ENCODE results near the gene GSDMA.

GSDMA gene

DNA sequence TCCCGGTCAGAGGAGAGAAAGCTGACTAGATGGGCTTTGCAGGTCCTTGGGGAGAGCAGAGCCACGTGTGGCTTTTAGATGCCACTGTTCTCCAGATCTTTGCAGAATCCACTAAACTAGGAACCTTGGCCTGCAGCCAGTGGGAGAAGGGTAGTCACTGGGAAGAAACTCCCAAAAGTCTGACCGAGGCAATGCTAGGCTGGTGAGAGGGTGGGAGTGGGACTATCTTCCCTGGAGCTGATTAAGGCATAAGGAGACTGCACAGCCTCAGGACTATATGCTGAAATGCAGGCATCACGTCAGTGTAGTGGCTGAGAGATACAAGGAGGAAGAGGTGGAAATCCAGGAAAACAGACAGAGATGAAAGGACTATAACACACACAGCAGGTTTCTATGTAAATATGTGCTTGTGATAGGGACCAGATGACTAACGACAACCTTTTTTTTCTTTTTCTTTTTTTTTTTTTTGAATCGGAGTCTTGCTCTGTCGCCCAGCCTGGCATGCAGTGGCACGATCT, 2.2 kb upstream of the GSDMA start:
- TF ChIP-seq, protein P1, sequence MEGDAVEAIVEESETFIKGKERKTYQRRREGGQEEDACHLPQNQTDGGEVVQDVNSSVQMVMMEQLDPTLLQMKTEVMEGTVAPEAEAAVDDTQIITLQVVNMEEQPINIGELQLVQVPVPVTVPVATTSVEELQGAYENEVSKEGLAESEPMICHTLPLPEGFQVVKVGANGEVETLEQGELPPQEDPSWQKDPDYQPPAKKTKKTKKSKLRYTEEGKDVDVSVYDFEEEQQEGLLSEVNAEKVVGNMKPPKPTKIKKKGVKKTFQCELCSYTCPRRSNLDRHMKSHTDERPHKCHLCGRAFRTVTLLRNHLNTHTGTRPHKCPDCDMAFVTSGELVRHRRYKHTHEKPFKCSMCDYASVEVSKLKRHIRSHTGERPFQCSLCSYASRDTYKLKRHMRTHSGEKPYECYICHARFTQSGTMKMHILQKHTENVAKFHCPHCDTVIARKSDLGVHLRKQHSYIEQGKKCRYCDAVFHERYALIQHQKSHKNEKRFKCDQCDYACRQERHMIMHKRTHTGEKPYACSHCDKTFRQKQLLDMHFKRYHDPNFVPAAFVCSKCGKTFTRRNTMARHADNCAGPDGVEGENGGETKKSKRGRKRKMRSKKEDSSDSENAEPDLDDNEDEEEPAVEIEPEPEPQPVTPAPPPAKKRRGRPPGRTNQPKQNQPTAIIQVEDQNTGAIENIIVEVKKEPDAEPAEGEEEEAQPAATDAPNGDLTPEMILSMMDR (IDR thresholded peaks at IDR 0.05; ENCODE audit: borderline replicate concordance, control extremely low read depth, extremely low read depth, insufficient read depth, missing control alignments) = no peak
- DNase-seq (ENCODE audit: low spot score) = no peak
- in situ Hi-C loops (cut with MboI; ENCODE audit: low sequenced_read_pairs, unreplicated experiment) = no loop called here

DNA sequence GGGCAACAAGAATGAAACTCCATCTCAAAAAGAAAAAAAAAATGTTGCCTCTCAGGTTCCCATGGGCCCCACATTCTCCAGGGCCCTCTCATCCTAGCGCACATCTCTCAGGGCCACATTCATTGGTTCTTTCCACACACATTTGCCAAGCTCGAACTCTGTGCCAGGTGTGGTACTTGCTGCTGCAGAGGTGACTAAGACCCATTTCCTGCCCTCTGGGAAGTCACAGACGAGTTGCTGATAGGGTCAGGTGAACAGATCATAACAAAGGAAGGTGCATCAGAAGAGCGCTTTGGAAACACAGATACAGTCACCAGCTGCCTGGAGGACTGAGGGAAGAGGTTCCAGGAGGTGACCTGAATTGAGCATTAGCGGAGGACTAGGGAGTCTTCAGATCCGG, 1.0 kb downstream of the GSDMA start:
- DNase-seq (ENCODE audit: low spot score) = no peak
- in situ Hi-C loops (cut with MboI; ENCODE audit: low sequenced_read_pairs, unreplicated experiment) = no loop called here
- TF ChIP-seq, protein P1 (IDR thresholded peaks at IDR 0.05; ENCODE audit: borderline replicate concordance, control extremely low read depth, extremely low read depth, insufficient read depth, missing control alignments) = no peak

DNA sequence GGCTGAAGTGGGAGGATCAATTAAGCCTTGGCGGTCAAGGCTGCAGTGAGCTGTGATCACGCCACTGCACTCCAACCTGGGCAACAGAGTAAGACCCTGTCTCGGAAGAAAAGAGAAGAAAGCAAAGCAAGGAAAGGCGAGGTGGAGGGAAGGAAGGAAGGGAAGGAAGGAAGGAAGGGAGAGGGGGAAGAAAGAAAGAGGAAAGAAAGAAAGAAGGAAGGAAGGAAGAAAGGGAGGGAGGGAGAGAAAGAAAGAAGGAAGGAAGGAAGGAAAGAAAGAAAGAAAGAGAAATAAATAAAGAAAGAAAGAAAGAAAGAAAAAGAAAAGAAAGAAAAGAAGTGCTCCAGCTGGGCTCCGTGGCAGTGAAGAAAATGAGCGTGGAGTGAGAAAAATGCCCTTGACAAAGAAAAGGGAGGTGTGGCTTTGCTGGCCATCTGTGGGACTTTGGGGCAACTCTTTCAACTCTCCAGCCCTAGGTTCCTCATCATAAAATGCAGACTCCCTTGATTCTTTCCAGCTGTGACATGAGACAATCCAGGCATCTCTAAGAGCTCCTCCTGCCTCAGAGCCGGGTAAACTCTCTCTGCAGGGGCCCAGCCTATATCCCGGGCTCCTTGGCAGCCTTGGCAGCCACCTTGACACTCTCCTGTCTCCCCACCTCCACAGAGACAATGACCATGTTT, 2.4 kb downstream of the GSDMA start:
- in situ Hi-C loops (cut with MboI; ENCODE audit: low sequenced_read_pairs, unreplicated experiment) = no loop called here
- no peak for DNase-seq (ENCODE audit: low spot score)
- TF ChIP-seq, protein P1 (IDR thresholded peaks at IDR 0.05; ENCODE audit: borderline replicate concordance, control extremely low read depth, extremely low read depth, insufficient read depth, missing control alignments) = no peak

DNA sequence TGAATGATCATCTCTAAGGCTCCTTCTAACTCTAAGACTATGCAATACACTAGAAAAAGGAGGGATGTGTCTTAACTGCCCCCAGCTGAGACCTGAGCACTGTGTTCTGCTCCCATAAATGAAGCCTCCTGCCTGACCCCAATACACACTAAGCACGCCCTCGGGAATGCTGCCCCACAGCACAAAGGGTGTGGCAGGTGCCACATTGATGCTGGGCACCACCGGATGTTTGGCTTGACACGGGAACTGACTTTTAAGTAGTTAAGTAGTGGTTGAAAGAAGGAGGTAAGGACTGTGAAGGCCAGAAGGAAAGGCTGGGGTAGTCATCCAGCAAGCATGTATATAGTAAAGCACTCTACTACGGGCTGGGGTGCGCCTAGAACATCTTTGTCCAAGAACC, 4.0 kb downstream of the GSDMA start:
- DNase-seq (ENCODE audit: low spot score) = no peak
- TF ChIP-seq, protein P1 (IDR thresholded peaks at IDR 0.05; ENCODE audit: borderline replicate concordance, control extremely low read depth, extremely low read depth, insufficient read depth, missing control alignments) = no peak
- in situ Hi-C loops (cut with MboI; ENCODE audit: low sequenced_read_pairs, unreplicated experiment) = no loop called here

DNA sequence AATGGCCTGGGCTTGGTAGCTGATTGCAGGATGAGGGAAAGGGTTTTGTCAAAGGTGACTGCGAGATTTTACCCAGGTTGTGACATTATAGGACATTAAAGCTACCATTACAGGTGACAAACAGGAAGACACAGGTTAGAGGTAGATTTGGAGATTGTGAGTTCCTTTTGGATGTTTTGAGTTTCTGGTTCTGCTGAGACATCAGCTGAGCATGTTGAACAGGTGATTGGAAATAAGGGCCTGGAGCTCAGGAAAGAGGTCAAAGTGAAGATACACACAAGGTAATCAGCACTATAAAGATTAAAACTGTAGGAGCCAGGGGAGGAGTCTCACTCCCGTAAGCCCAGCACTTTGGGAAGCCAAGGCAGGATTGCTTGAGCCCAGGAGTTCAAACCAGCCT, 6.0 kb downstream of the GSDMA start:
- TF ChIP-seq, protein P1 (IDR thresholded peaks at IDR 0.05; ENCODE audit: borderline replicate concordance, control extremely low read depth, extremely low read depth, insufficient read depth, missing control alignments) = no peak
- no peak for DNase-seq (ENCODE audit: low spot score)
- in situ Hi-C loops (cut with MboI; ENCODE audit: low sequenced_read_pairs, unreplicated experiment) = no loop called here

DNA sequence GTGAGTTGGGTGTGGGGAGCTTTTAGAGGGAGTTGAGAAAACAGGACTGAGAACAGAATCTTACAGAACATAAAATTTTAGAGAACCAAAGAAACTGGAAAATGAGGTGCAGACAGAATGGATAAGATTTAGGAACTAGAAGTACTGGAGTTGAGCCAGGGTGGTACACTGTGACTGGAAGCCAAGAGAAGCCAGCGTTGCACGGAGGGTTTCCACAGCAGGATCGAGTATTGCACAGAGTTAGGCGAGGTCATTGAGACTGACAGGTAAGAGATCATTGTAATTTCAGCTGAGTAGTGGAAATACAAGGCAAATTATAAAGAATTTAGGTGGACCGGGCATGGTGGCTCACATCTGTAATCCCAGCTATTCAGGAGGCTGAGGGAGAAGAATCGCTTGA, 6.6 kb downstream of the GSDMA start:
- in situ Hi-C loops (cut with MboI; ENCODE audit: low sequenced_read_pairs, unreplicated experiment) = no loop called here
- TF ChIP-seq, protein P1 (IDR thresholded peaks at IDR 0.05; ENCODE audit: borderline replicate concordance, control extremely low read depth, extremely low read depth, insufficient read depth, missing control alignments) = no peak
- DNase-seq (ENCODE audit: low spot score) = no peak
